Chondrocyte (in vitro differentiated cells): ENCODE data around the gene L3MBTL3. TPM values are rescaled to one million over a fixed set of nuclear protein-coding genes. Genes with fewer than 3 reads are reported as not detected.
"Not testable (repeated sequence)": the region's sequence is repeated elsewhere in the genome, so short reads cannot be mapped to it uniquely, and the experiment has no call there.

Experiments
- DNase-seq: peaks from one replicate; pipeline ENCODE4 v3.0.0; 2021; ENCODE audit warnings: mixed read lengths, low spot score
- H3K27ac Mint-ChIP-seq: one replicate; pipeline ENCODE4 v1.8.0; 2021; ENCODE audit warnings: mild to moderate bottlenecking, moderate library complexity, mixed read lengths; ENCODE audit not compliant: unreplicated experiment
- H3K27me3 Mint-ChIP-seq: 2 replicates; pipeline ENCODE4 v1.8.0; 2021; ENCODE audit warnings: low read depth, mixed read lengths
- H3K36me3 Mint-ChIP-seq: 2 replicates; pipeline ENCODE4 v1.8.0; 2021; ENCODE audit warnings: low read depth, mixed read lengths
- H3K4me1 Mint-ChIP-seq: 2 replicates; pipeline ENCODE4 v1.8.0; 2021; ENCODE audit warnings: low read depth, mild to moderate bottlenecking, mixed read lengths
- H3K4me3 Mint-ChIP-seq: one replicate; pipeline ENCODE4 v1.8.0; 2021; ENCODE audit warnings: mild to moderate bottlenecking, moderate library complexity, mixed read lengths; ENCODE audit not compliant: unreplicated experiment
- H3K9me3 Mint-ChIP-seq: 2 replicates; pipeline ENCODE4 v1.8.0; 2021; ENCODE audit warnings: low read depth, mixed read lengths
- CTCF ChIP-seq: fragments of 200-600 bp; sonication (generic); IDR thresholded peaks from 2 replicates; pipeline ENCODE4 v1.5.0; 2021; ENCODE audit warnings: antibody characterized with exemption, mild to moderate bottlenecking, moderate library complexity
- total RNA-seq: library from RNA; stranded (reverse); gene quantifications from 3 replicates; pipeline ENCODE4 v1.2.1, GENCODE V29; 2021

L3MBTL3 gene
- total RNA-seq, 1 donor from 2014 or later: 15.4 TPM

DNA sequence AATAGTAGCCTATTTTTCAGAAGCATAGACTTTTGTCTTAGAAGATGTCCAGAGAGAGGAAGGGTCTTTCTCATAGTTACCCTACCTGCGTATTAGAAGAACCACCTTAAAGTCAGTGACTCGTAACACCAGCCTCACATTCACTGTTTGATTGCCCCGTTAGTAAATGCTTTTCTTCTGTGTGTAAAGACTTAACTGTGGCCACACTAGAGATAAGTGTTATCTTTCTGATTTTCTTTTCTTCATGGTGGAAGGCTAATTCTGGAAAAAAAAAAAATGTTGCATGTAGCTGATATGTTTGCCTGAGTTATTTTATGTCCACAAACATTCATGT, 120.5 kb downstream of the L3MBTL3 start:
- peaks cover 23% of the 10 kb centered on the region for H3K36me3 Mint-ChIP-seq
- no peak overlapping the region for H3K27ac Mint-ChIP-seq

GRCh38 chr6:130140084-130140483, 121.7 kb downstream of the L3MBTL3 start:
- Mint-ChIP-seq H3K27me3 (no peaks in the 10 kb centered on the region), H3K27ac (no peak overlapping the region), H3K36me3 (peaks cover 23% of the 10 kb centered on the region), H3K4me3 (no peak overlapping the region), H3K9me3 (no peaks in the 10 kb centered on the region), H3K4me1 (no peaks in the 10 kb centered on the region)
- DNase-seq: no peak
- TF ChIP-seq CTCF: no peak

More for the DNA sequence above, 120.5 kb downstream of the L3MBTL3 start:
- no peak for TF ChIP-seq CTCF
- Mint-ChIP-seq H3K4me1 (no peaks in the 10 kb centered on the region), H3K4me3 (no peak overlapping the region), H3K27me3 (no peaks in the 10 kb centered on the region), H3K9me3 (no peaks in the 10 kb centered on the region)
- DNase-seq: no peak

DNA sequence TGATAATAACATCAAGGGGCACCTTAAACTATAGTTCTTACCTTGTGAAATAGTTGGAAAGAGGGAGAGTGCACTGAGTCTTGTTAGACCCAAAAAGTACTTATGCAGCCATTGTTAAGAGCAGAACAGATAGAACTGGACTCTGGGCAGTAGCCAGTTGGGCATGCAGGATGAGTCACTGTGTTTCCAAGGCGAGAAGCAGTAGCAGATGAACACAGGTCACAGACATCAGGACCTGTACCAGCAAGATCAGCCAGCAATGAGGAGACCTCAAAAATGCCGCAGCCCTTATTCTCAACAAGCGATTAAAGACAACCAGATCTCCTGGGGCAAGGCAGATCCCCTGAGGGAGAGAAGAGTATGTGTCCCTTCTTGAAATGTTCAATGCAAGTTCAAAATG, 125.3 kb downstream of the L3MBTL3 start:
- H3K9me3 Mint-ChIP-seq: no peaks in the 10 kb centered on the region
- no peaks in the 10 kb centered on the region for H3K27me3 Mint-ChIP-seq
- no peak for TF ChIP-seq CTCF
- no peak for DNase-seq
- peaks cover 9% of the 10 kb centered on the region for H3K36me3 Mint-ChIP-seq
- H3K27ac Mint-ChIP-seq: no peak overlapping the region
- H3K4me3 Mint-ChIP-seq: no peak overlapping the region
- no peaks in the 10 kb centered on the region for H3K4me1 Mint-ChIP-seq

DNA sequence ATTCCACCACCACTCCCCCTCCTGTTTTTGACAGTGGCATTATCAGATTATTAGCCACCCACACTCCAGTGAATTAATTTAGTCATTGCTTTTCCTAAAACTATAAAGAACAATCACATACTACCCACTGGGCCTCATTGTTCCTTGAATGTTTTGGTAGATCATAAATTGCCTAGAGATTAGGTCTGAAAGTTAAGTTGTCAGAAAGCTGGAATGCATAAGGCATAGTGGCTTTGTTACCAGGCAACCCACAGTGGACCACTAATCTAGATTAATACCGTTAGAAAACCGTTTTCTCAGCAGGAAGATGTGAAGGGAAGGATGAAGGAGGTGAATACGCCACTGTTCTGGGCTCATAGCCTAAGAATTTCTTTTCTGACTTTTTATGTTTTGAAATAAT, 128.7 kb downstream of the L3MBTL3 start:
- H3K27ac Mint-ChIP-seq: no peak overlapping the region
- no peaks in the 10 kb centered on the region for H3K9me3 Mint-ChIP-seq
- H3K27me3 Mint-ChIP-seq: no peaks in the 10 kb centered on the region
- peaks cover 3% of the 10 kb centered on the region for H3K36me3 Mint-ChIP-seq
- TF ChIP-seq CTCF: no peak
- H3K4me1 Mint-ChIP-seq: no peaks in the 10 kb centered on the region
- no peak overlapping the region for H3K4me3 Mint-ChIP-seq
- DNase-seq: no peak

- peak; percentile 28 for TF ChIP-seq CTCF
- no peaks in the 10 kb centered on the region for H3K36me3 Mint-ChIP-seq
- H3K27me3 Mint-ChIP-seq: no peaks in the 10 kb centered on the region
- DNase-seq: no peak
- no peak overlapping the region for H3K27ac Mint-ChIP-seq
- H3K4me3 Mint-ChIP-seq: no peak overlapping the region
- no peaks in the 10 kb centered on the region for H3K9me3 Mint-ChIP-seq
- H3K4me1 Mint-ChIP-seq: no peaks in the 10 kb centered on the region
These were observed 129.8 kb downstream of the L3MBTL3 start for GRCh38 chr6:130148181-130148580.

- not testable (repeated sequence) for H3K36me3 Mint-ChIP-seq, H3K4me1 Mint-ChIP-seq, H3K9me3 Mint-ChIP-seq, H3K4me3 Mint-ChIP-seq, H3K27ac Mint-ChIP-seq, H3K27me3 Mint-ChIP-seq, DNase-seq
These were observed 130.6 kb downstream of the L3MBTL3 start for GRCh38 chr6:130149016-130149415.
